ENCODE results near the gene C7orf33. TPM values are rescaled to one million over a fixed set of nuclear protein-coding genes. Genes with fewer than 3 reads are reported as not detected.

C7orf33 gene
- total RNA-seq = not detected in 2 replicates

DNA sequence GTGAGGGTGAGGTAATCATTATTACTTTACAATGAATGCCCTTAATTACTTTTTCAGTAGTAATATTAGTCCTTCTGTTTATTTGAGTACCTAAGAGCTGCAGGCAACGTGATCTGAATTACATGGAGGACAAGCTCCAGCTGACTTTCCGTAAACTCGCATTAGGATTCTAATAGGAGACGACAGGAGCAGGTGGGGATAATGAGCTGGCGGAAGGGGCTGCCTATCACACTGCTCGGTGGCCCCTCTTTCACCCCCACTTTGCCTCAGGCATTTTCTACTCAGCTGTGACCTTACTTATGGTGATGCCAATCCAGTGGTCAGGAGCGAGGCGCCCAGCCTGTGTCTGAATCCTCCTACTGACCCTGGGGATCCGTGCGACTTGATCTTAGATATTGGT lies at the start of gene C7orf33:
Gene C7orf33 (plus strand): TSS at position 296 of the 400 bp plus-strand sequence. CDS start 160 bp downstream, outside the sequence.

Other genes starting within 250 kb of the C7orf33 start
- 40.5 and 48.6 TPM in 2 replicates for gene CUL1, start 108.1 kb downstream of the C7orf33 start, total RNA-seq

Measured in epithelial cell of alveolus of lung (primary cell).